HepG2 (cell line): ENCODE measurements around the gene SMKR1. TPM values are rescaled to one million over a fixed set of nuclear protein-coding genes. Genes with fewer than 3 reads are reported as not detected.

Experiments
- ATAC-seq: fragments of 200-7000 bp; cut with Tn5 transposase; 3 replicates; pipeline ENCODE4 v1.9.1; 2020; ENCODE audit warnings: mild to moderate bottlenecking, moderate library complexity
- BruUV-seq: library from RNA; stranded (reverse); fragments of 400-500 nt; replicated peaks from 2 replicates; lab custom pipeline; 2021; lab: Mats Ljungman, UMichigan
- CTCF ChIA-PET: fragments of 300-600 bp; formaldehyde crosslinking; extraction: SDS; loops from one replicate; lab custom pipeline; 2021; ENCODE audit warnings: low total read pairs, inconsistent platforms, low intra/inter-chr PET ratio; lab: Yijun Ruan, JAX
- POLR2A ChIA-PET: fragments of 350-600 bp; sonication (Branson Sonifier 250); formaldehyde crosslinking; loops from one replicate; lab custom pipeline; 2020; ENCODE audit warnings: antibody characterized with exemption, inconsistent platforms; lab: Yijun Ruan, JAX
- DNase-seq: peaks from one replicate; pipeline ENCODE4 v3.0.0-alpha.2; 2015; ENCODE audit warnings: low spot score
- FAIRE-seq: peaks from 3 replicates; lab custom pipeline; 2011; peaks lifted over from hg19 to GRCh38; lab: Jason Lieb, UNC
- H2AFZ ChIP-seq: one replicate; pipeline ENCODE4 v1.6.1; 2011; ENCODE audit warnings: low read length, inconsistent platforms
- H3K27ac ChIP-seq: fragments of 300-600 bp; 3 replicates; pipeline ENCODE4 v1.8.0; 2011; ENCODE audit warnings: mixed run types, mild to moderate bottlenecking, mixed read lengths, low read length, inconsistent platforms; ENCODE audit not compliant: insufficient read depth; ENCODE audit errors: extremely low read length
- H3K27me3 ChIP-seq, 2 experiments: fragments of 200-600 bp in 1 of 2; 2 replicates in 1 of 2; 3 replicates in 1 of 2; pipeline versions ENCODE4 v1.6.0 to v1.8.0; 2011; ENCODE audit warnings: low read length in 2 of 2, mild to moderate bottlenecking in 2 of 2, moderate library complexity in 2 of 2, inconsistent platforms in 1 of 2; ENCODE audit not compliant: insufficient read depth in 2 of 2, control insufficient read depth in 1 of 2
- H3K36me3 ChIP-seq, 2 experiments: fragments of 200-600 bp in 1 of 2; replicated peaks in 1 of 2; 2 replicates in 1 of 2; 3 replicates in 1 of 2; pipeline versions ENCODE4 v1.5.1 to v1.8.0; 2011; ENCODE audit warnings: low read length in 2 of 2, inconsistent platforms in 1 of 2; ENCODE audit not compliant: insufficient read depth in 2 of 2, control insufficient read depth in 1 of 2
- H3K4me1 ChIP-seq: 2 replicates; pipeline ENCODE4 v1.5.1; 2012; ENCODE audit warnings: low read length, inconsistent platforms; ENCODE audit not compliant: insufficient read depth
- H3K4me2 ChIP-seq: 2 replicates; pipeline ENCODE4 v1.6.0; 2011; ENCODE audit warnings: low read depth, low read length, inconsistent platforms
- H3K4me3 ChIP-seq, 3 experiments: fragments of 200-600 bp in 1 of 3; sonication (generic), shearing (Covaris generic) in 1 of 3; replicated peaks in 1 of 3; 2 replicates each; pipeline ENCODE4 v1.5.1; 2011 to 2016; ENCODE audit warnings: low read length in 3 of 3, inconsistent platforms in 2 of 3, low read depth in 2 of 3, mild to moderate bottlenecking in 2 of 3, control low read depth in 1 of 3, mixed read lengths in 1 of 3; ENCODE audit not compliant: insufficient read depth in 1 of 3
- H3K79me2 ChIP-seq: one replicate; pipeline ENCODE4 v1.6.1; 2011; ENCODE audit warnings: low read length, inconsistent platforms; ENCODE audit not compliant: insufficient read depth
- H3K9ac ChIP-seq: 2 replicates; pipeline ENCODE4 v1.6.0; 2011; ENCODE audit warnings: mild to moderate bottlenecking, low read depth, low read length, inconsistent platforms; ENCODE audit not compliant: insufficient read depth
- H3K9me3 ChIP-seq: 2 replicates; pipeline ENCODE4 v1.5.1; 2012; ENCODE audit warnings: mild to moderate bottlenecking, low read length
- H4K20me1 ChIP-seq: 2 replicates; pipeline ENCODE4 v1.6.0; 2011; ENCODE audit warnings: inconsistent platforms, mild to moderate bottlenecking, low read length, moderate library complexity; ENCODE audit not compliant: insufficient read depth
- KDM2A ChIP-seq: sonication (generic); formaldehyde crosslinking; IDR thresholded peaks from 2 replicates; pipeline ENCODE4 v1.4.0; 2020; ENCODE audit warnings: low read depth, missing genetic modification reagents, borderline replicate concordance
- KLF15 ChIP-seq: sonication (generic); formaldehyde crosslinking; IDR thresholded peaks from 2 replicates; pipeline ENCODE4 v1.8.1; 2023; ENCODE audit warnings: borderline replicate concordance, mild to moderate bottlenecking, inconsistent platforms, missing genetic modification reagents, mixed read lengths
- MEIS1 ChIP-seq: sonication (generic); formaldehyde crosslinking; IDR thresholded peaks from 2 replicates; pipeline ENCODE4 v1.9.0; 2021; ENCODE audit warnings: mild to moderate bottlenecking, missing genetic modification reagents, moderate library complexity, borderline replicate concordance
- MIXL1 ChIP-seq: IDR thresholded peaks from 2 replicates; pipeline ENCODE4 v1.6.1; 2016
- NRL ChIP-seq: sonication (generic); formaldehyde crosslinking; IDR thresholded peaks from 2 replicates; pipeline ENCODE4 v1.5.0; 2020; ENCODE audit warnings: missing genetic modification reagents, mild to moderate bottlenecking, moderate library complexity, borderline replicate concordance
- ZNF563 ChIP-seq: sonication (generic); formaldehyde crosslinking; IDR thresholded peaks from 2 replicates; pipeline ENCODE4 v1.8.0; 2022; ENCODE audit warnings: mild to moderate bottlenecking, moderate library complexity, missing genetic modification reagents
- ZNF652 ChIP-seq: IDR thresholded peaks from 2 replicates; pipeline ENCODE4 v1.6.1; 2016; ENCODE audit warnings: low read depth, borderline replicate concordance
- ZNF850 ChIP-seq: sonication (generic); formaldehyde crosslinking; conservative IDR thresholded peaks from 2 replicates; pipeline ENCODE4 v1.9.0; 2021; ENCODE audit warnings: mild to moderate bottlenecking, missing genetic modification reagents
- WGBS: methylation state at CpG from one replicate; pipeline ENCODE4 v1.1.6; 2017; ENCODE audit warnings: low lambda C conversion rate; 5-methylcytosine and 5-hydroxymethylcytosine counted together
- in situ Hi-C: cut with HindIII; loops from 2 replicates; pipeline ENCODE4 v1.10.0; 2017; ENCODE audit warnings: low pct_unique_long_range_greater_than_20kb; ENCODE audit not compliant: extremely low pct_ligation_motif_present
- intact Hi-C: fragments of 100-400 bp; cut with micrococcal nuclease; formaldehyde crosslinking; loops from one replicate; pipeline ENCODE4 v1.10.0; 2022; ENCODE audit not compliant: unreplicated experiment
- polyA plus RNA-seq, 8 experiments: library from polyadenylated mRNA; depleted of rRNA in 3 of 8; stranded (reverse) in 7 of 8; unstranded in 1 of 8; fragments of >200 nt; fragmentation: Illumina TruSeq in 4 of 8; extraction: Trizol in 4 of 8; gene quantifications; 2 replicates each; pipeline versions ENCODE4 v1.2.1 to v1.2.3, GENCODE V29; 2011 to 2016; ENCODE audit warnings: low read depth in 4 of 8, missing spikeins in 1 of 8, mixed read lengths in 1 of 8; ENCODE audit not compliant: insufficient read depth in 1 of 8
- total RNA-seq, 5 experiments: library from RNA; depleted of rRNA; stranded (reverse); fragments of >200 nt; fragmentation: Illumina TruSeq; extraction: Trizol; gene quantifications; 2 replicates each; pipeline ENCODE4 v1.2.3, GENCODE V29; 2016; ENCODE audit warnings: low read depth in 1 of 5
- TF ChIP-seq, protein P1 (sequence below): sonication (generic); formaldehyde crosslinking; IDR thresholded peaks from 2 replicates; pipeline ENCODE4 v1.4.0; 2020; ENCODE audit warnings: missing genetic modification reagents, borderline replicate concordance
- TF ChIP-seq, protein P2 (sequence below): sonication (generic); formaldehyde crosslinking; IDR thresholded peaks from 2 replicates; pipeline ENCODE4 v1.4.0; 2020; ENCODE audit warnings: low read depth, mild to moderate bottlenecking, missing genetic modification reagents
- TF ChIP-seq, protein P3 (sequence below): sonication (generic); formaldehyde crosslinking; IDR thresholded peaks from 2 replicates; pipeline ENCODE4 v1.4.0; 2020; ENCODE audit warnings: missing genetic modification reagents
- TF ChIP-seq, protein P4 (sequence below): IDR thresholded peaks from 2 replicates; pipeline ENCODE4 v1.6.1; 2016; ENCODE audit warnings: low read depth
- TF ChIP-seq, protein P5 (sequence below): sonication (generic); formaldehyde crosslinking; IDR thresholded peaks from 2 replicates; pipeline ENCODE4 v1.8.0; 2022; ENCODE audit warnings: mild to moderate bottlenecking, missing genetic modification reagents, borderline replicate concordance

The SMKR1 gene
- total and polyA plus RNA-seq, 2 of the 13 experiments (the other 11 are each of a cell fraction or from before 2014, with no cell fraction given), result 0.07 TPM; not detected in 1

DNA sequence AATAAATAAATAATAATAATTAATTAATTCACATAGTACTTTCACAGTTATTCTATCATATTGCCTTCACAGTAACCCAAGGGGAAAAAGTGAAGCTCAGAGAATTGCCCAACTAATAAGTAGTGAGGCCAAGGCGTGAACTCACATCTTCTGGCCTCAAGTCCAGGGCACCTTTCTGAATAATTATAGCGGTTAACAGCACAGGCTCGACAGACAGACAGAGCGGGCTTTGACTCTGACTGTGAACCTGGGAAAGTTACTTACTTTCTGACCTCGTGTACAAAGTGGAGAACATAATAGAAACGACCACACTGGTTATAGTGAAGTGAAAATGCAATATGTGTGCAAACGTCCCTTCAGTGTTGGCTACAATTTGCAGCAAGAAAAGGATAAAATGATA, 5.7 kb upstream of the SMKR1 start:
- Histone ChIP-seq H3K27ac (no peak overlapping the region), H3K4me3 (no peak overlapping the region), H4K20me1 (no peaks in the 10 kb centered on the region), H3K9ac (no peak overlapping the region), H3K36me3 (no peaks in the 10 kb centered on the region), H3K27me3 (peaks cover 0 to 7% of the 10 kb centered on the region in 2 experiments; a peak in 2 of 5 replicates), H3K79me2 (no peaks in the 10 kb centered on the region), H3K9me3 (no peaks in the 10 kb centered on the region), H2AFZ (no peak overlapping the region), H3K4me2 (no peak overlapping the region), H3K4me1 (peaks cover 29% of the 10 kb centered on the region)
- ChIA-PET POLR2A (no interaction called here), CTCF (no interaction called here)
- FAIRE-seq, result no peak
- intact Hi-C loops, result no loop called here
- DNase-seq, result no peak
- in situ Hi-C loops, result no loop called here
- BruUV-seq, result no TSS peak
- 35% methylated on average over 7 of the region's 7 CpGs for WGBS
- ATAC-seq, result no peak
- no peak for TF ChIP-seq ZNF652 (CRISPR knock-in tag)
- no peak for TF ChIP-seq ZNF850 (CRISPR knock-in tag)
- no peak for TF ChIP-seq KLF15 (CRISPR knock-in tag)
- TF ChIP-seq, protein P1, sequence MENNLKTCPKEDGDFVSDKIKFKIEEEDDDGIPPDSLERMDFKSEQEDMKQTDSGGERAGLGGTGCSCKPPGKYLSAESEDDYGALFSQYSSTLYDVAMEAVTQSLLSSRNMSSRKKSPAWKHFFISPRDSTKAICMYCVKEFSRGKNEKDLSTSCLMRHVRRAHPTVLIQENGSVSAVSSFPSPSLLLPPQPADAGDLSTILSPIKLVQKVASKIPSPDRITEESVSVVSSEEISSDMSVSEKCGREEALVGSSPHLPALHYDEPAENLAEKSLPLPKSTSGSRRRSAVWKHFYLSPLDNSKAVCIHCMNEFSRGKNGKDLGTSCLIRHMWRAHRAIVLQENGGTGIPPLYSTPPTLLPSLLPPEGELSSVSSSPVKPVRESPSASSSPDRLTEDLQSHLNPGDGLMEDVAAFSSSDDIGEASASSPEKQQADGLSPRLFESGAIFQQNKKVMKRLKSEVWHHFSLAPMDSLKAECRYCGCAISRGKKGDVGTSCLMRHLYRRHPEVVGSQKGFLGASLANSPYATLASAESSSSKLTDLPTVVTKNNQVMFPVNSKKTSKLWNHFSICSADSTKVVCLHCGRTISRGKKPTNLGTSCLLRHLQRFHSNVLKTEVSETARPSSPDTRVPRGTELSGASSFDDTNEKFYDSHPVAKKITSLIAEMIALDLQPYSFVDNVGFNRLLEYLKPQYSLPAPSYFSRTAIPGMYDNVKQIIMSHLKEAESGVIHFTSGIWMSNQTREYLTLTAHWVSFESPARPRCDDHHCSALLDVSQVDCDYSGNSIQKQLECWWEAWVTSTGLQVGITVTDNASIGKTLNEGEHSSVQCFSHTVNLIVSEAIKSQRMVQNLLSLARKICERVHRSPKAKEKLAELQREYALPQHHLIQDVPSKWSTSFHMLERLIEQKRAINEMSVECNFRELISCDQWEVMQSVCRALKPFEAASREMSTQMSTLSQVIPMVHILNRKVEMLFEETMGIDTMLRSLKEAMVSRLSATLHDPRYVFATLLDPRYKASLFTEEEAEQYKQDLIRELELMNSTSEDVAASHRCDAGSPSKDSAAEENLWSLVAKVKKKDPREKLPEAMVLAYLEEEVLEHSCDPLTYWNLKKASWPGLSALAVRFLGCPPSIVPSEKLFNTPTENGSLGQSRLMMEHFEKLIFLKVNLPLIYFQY, result no peak
- no peak for TF ChIP-seq NRL (CRISPR knock-in tag)
- TF ChIP-seq MIXL1 (CRISPR knock-in tag), result no peak
- TF ChIP-seq ZNF563 (CRISPR knock-in tag), result no peak
- TF ChIP-seq, protein P2, sequence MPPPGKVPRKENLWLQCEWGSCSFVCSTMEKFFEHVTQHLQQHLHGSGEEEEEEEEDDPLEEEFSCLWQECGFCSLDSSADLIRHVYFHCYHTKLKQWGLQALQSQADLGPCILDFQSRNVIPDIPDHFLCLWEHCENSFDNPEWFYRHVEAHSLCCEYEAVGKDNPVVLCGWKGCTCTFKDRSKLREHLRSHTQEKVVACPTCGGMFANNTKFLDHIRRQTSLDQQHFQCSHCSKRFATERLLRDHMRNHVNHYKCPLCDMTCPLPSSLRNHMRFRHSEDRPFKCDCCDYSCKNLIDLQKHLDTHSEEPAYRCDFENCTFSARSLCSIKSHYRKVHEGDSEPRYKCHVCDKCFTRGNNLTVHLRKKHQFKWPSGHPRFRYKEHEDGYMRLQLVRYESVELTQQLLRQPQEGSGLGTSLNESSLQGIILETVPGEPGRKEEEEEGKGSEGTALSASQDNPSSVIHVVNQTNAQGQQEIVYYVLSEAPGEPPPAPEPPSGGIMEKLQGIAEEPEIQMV (CRISPR knock-in tag), result no peak
- TF ChIP-seq, protein P3, sequence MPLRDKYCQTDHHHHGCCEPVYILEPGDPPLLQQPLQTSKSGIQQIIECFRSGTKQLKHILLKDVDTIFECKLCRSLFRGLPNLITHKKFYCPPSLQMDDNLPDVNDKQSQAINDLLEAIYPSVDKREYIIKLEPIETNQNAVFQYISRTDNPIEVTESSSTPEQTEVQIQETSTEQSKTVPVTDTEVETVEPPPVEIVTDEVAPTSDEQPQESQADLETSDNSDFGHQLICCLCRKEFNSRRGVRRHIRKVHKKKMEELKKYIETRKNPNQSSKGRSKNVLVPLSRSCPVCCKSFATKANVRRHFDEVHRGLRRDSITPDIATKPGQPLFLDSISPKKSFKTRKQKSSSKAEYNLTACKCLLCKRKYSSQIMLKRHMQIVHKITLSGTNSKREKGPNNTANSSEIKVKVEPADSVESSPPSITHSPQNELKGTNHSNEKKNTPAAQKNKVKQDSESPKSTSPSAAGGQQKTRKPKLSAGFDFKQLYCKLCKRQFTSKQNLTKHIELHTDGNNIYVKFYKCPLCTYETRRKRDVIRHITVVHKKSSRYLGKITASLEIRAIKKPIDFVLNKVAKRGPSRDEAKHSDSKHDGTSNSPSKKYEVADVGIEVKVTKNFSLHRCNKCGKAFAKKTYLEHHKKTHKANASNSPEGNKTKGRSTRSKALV (CRISPR knock-in tag), result no peak
- no peak for TF ChIP-seq MEIS1 (CRISPR knock-in tag)
- TF ChIP-seq KDM2A (CRISPR knock-in tag), result no peak
- TF ChIP-seq, protein P4, sequence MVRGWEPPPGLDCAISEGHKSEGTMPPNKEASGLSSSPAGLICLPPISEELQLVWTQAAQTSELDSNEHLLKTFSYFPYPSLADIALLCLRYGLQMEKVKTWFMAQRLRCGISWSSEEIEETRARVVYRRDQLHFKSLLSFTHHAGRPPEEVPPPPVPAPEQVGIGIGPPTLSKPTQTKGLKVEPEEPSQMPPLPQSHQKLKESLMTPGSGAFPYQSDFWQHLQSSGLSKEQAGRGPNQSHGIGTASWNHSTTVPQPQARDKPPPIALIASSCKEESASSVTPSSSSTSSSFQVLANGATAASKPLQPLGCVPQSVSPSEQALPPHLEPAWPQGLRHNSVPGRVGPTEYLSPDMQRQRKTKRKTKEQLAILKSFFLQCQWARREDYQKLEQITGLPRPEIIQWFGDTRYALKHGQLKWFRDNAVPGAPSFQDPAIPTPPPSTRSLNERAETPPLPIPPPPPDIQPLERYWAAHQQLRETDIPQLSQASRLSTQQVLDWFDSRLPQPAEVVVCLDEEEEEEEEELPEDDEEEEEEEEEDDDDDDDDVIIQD (CRISPR knock-in tag), result no peak
- TF ChIP-seq, protein P5, sequence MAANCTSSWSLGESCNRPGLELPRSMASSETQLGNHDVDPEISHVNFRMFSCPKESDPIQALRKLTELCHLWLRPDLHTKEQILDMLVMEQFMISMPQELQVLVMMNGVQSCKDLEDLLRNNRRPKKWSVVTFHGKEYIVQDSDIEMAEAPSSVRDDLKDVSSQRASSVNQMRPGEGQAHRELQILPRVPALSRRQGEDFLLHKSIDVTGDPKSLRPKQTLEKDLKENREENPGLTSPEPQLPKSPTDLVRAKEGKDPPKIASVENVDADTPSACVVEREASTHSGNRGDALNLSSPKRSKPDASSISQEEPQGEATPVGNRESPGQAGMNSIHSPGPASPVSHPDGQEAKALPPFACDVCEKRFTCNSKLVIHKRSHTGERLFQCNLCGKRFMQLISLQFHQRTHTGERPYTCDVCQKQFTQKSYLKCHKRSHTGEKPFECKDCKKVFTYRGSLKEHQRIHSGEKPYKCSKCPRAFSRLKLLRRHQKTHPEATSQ (CRISPR knock-in tag), result no peak
